ENCODE data around the gene CAPNS1.

DNA sequence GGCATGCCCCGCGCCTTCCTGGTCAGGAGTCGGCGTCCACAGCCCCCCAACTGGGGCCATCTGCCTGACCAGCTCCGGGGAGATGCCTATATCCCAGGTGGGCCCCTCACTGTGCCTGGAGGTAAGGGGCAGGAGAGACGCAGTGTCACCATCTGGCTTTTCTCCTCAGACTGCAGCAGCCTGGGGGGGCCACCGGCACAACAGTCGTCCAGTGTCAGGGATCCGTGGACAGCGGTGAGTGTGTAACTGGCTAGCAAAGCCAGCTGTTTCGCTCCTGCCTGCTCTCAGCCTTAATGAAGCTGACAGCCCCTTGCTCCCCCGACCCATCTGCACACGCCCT lies 28.7 kb upstream of the CAPNS1 start:
- TF ChIP-seq GATA2 (IDR thresholded peaks at IDR 0.05; ENCODE audit: low read depth, low read length) (no peak), GATA3 (IDR thresholded peaks at IDR 0.05; ENCODE audit: low read depth, low read length) (no peak)

All from SH-SY5Y (cell line).